K562 (cell line): ENCODE results near the gene KIF5C. TPM values are rescaled to one million over a fixed set of nuclear protein-coding genes. Genes with fewer than 3 reads are reported as not detected.

Source experiments
- ESRRA ChIP-seq: fragments of 450-650 bp; IDR thresholded peaks from 2 replicates; pipeline ENCODE4 v1.6.1; 2014; ENCODE audit warnings: low read depth, mild to moderate bottlenecking, moderate library complexity, borderline replicate concordance
- HSF4 ChIP-seq: fragments of 250-450 bp; sonication (Bioruptor Pico); IDR thresholded peaks from 2 replicates; pipeline ENCODE4 v2.1.2; 2022; ENCODE audit warnings: mild to moderate bottlenecking, moderate library complexity, borderline replicate concordance
- KDM1A ChIP-seq, 2 experiments: fragments of 450-650 bp; IDR thresholded peaks; 2 replicates each; pipeline ENCODE4 v1.6.1; 2016; ENCODE audit warnings: mild to moderate bottlenecking in 2 of 2
- KDM2B ChIP-seq: fragments of 250-450 bp; sonication (Bioruptor Pico); IDR thresholded peaks from 2 replicates; pipeline ENCODE4 v1.8.0; 2021; ENCODE audit warnings: mild to moderate bottlenecking, moderate library complexity
- KDM4B ChIP-seq, 2 experiments: fragments of 450-650 bp in 1 of 2; sonication (generic) in 1 of 2; IDR thresholded peaks; 2 replicates each; pipeline ENCODE4 v1.6.1; 2016 to 2017; ENCODE audit warnings: borderline replicate concordance in 2 of 2, antibody characterized with exemption in 1 of 2, low read depth in 1 of 2, mild to moderate bottlenecking in 1 of 2
- MCM7 ChIP-seq, 2 experiments: fragments of 450-650 bp; IDR thresholded peaks; 2 replicates each; pipeline ENCODE4 v1.6.1; 2016 to 2018
- MEIS2 ChIP-seq: fragments of 450-650 bp; IDR thresholded peaks from 2 replicates; pipeline ENCODE4 v1.6.1; 2014; ENCODE audit warnings: mild to moderate bottlenecking; ENCODE audit not compliant: partially characterized antibody
- NR1H2 ChIP-seq: sonication (generic); formaldehyde crosslinking; IDR thresholded peaks from 2 replicates; pipeline ENCODE4 v1.4.0; 2020; ENCODE audit warnings: mild to moderate bottlenecking, missing genetic modification reagents
- NR2C1 ChIP-seq, 2 experiments: fragments of 450-650 bp; IDR thresholded peaks; 2 replicates each; pipeline ENCODE4 v1.6.1; 2017; ENCODE audit warnings: mild to moderate bottlenecking in 2 of 2, antibody characterized with exemption in 1 of 2, inconsistent platforms in 1 of 2, missing compliant biosample characterization in 1 of 2, missing genetic modification characterization in 1 of 2
- SRSF7 ChIP-seq: fragments of 200-400 bp; formaldehyde crosslinking; optimal IDR thresholded peaks from 2 replicates; pipeline ENCODE3; 2017; ENCODE audit warnings: mild to moderate bottlenecking, low read depth, low read length
- TAL1 ChIP-seq: fragments of 450-650 bp; IDR thresholded peaks from 2 replicates; pipeline ENCODE4 v1.6.1; 2016; ENCODE audit warnings: mild to moderate bottlenecking
- ZFP30 ChIP-seq: fragments of 250-450 bp; sonication (Bioruptor Pico); IDR thresholded peaks from 2 replicates; pipeline ENCODE4 v1.8.0; 2022; ENCODE audit warnings: moderate library complexity, mild to moderate bottlenecking, inconsistent platforms, borderline replicate concordance
- ZNF77 ChIP-seq: fragments of 250-450 bp; sonication (Bioruptor Pico); IDR thresholded peaks from 2 replicates; pipeline ENCODE4 v1.5.0; 2020
- polyA plus RNA-seq, 8 experiments: library from polyadenylated mRNA; depleted of rRNA in 4 of 8; stranded (reverse) in 5 of 8; unstranded in 3 of 8; fragments of >200 nt; fragmentation: Nextera tagmentation in 2 of 8; fragmentation: Illumina TruSeq in 1 of 8; extraction: Ambion mirVana in 2 of 8; extraction: Trizol in 1 of 8; gene quantifications; 2 replicates each; pipeline versions ENCODE4 v1.2.1 to v1.2.3, GENCODE V29; 2011 to 2014; ENCODE audit warnings: inconsistent platforms in 1 of 8, missing spikeins in 1 of 8
- total RNA-seq, 7 experiments: library from RNA; depleted of rRNA in 6 of 7; stranded (reverse); fragments of >200 nt in 6 of 7; fragmentation: Illumina TruSeq in 2 of 7; extraction: Trizol in 2 of 7; gene quantifications; 2 replicates each; pipeline versions ENCODE4 v1.2.1 to v1.2.3, GENCODE V29; 2011 to 2021; ENCODE audit warnings: low replicate concordance in 1 of 7
- TF ChIP-seq, protein P1 (sequence below): fragments of 200-800 bp; sonication (Bioruptor generic); IDR thresholded peaks from 2 replicates; pipeline ENCODE4 v1.6.1; 2017; ENCODE audit warnings: missing genetic modification characterization, missing compliant biosample characterization
- TF ChIP-seq, protein P2 (sequence below): fragments of 450-650 bp; formaldehyde crosslinking; IDR thresholded peaks from 2 replicates; pipeline ENCODE4 v1.4.0; 2020; ENCODE audit warnings: mild to moderate bottlenecking, moderate library complexity
- TF ChIP-seq, protein P3 (sequence below): sonication (generic); formaldehyde crosslinking; IDR thresholded peaks from 2 replicates; pipeline ENCODE4 v1.8.0; 2022; ENCODE audit warnings: mild to moderate bottlenecking, missing genetic modification reagents
- TF ChIP-seq, protein P4 (sequence below), 2 experiments: fragments of 450-650 bp in 1 of 2; sonication (generic) in 1 of 2; formaldehyde crosslinking; conservative IDR thresholded peaks; 2 replicates each; pipeline versions ENCODE4 v1.4.0 to v1.8.1; 2020 to 2022; ENCODE audit warnings: mild to moderate bottlenecking in 1 of 2, missing genetic modification reagents in 1 of 2
- TF ChIP-seq, protein P5 (sequence below), 2 experiments: fragments of 450-650 bp in 1 of 2; sonication (generic) in 1 of 2; formaldehyde crosslinking in 1 of 2; IDR thresholded peaks in 1 of 2; conservative IDR thresholded peaks in 1 of 2; 2 replicates each; pipeline versions ENCODE4 v1.6.1 to v1.8.1; 2016 to 2023; ENCODE audit warnings: mild to moderate bottlenecking in 2 of 2, moderate library complexity in 2 of 2, inconsistent platforms in 1 of 2, missing genetic modification reagents in 1 of 2

Gene KIF5C
- total and polyA plus RNA-seq, 9 of the 15 experiments (the other 6 are each of a cell fraction or from before 2014, with no cell fraction given): 0.01 to 0.09 (median 0.01) TPM; not detected in 6

DNA sequence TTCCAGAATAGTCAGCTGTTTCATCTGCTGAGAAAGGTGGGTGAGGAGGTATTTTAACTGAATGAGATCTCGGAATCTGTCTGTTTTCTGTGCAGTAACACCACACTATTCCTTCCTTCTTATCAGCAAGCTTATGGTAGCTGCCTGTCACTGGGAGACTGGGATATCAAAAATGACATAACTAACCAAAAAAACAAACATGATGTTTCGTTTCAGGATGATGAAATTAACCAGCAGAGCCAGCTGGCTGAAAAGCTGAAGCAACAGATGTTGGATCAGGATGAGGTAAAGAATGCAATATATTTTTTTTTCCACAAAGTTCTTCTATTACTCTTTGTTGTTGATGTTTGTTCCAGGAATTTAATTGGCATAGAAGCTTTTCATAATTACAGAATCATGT is 103.7 kb downstream of the KIF5C start (continued):
- TF ChIP-seq ZFP30 (CRISPR knock-in tag): no peak
- TF ChIP-seq, protein P1, sequence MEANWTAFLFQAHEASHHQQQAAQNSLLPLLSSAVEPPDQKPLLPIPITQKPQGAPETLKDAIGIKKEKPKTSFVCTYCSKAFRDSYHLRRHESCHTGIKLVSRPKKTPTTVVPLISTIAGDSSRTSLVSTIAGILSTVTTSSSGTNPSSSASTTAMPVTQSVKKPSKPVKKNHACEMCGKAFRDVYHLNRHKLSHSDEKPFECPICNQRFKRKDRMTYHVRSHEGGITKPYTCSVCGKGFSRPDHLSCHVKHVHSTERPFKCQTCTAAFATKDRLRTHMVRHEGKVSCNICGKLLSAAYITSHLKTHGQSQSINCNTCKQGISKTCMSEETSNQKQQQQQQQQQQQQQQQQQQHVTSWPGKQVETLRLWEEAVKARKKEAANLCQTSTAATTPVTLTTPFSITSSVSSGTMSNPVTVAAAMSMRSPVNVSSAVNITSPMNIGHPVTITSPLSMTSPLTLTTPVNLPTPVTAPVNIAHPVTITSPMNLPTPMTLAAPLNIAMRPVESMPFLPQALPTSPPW: no peak
- peak; percentile 14 for TF ChIP-seq MEIS2
- TF ChIP-seq NR2C1 (IDR thresholded peaks at IDR 0.05): no peak
- no peak for TF ChIP-seq NR2C1 (tag; IDR thresholded peaks at IDR 0.05)
- TF ChIP-seq, protein P2, sequence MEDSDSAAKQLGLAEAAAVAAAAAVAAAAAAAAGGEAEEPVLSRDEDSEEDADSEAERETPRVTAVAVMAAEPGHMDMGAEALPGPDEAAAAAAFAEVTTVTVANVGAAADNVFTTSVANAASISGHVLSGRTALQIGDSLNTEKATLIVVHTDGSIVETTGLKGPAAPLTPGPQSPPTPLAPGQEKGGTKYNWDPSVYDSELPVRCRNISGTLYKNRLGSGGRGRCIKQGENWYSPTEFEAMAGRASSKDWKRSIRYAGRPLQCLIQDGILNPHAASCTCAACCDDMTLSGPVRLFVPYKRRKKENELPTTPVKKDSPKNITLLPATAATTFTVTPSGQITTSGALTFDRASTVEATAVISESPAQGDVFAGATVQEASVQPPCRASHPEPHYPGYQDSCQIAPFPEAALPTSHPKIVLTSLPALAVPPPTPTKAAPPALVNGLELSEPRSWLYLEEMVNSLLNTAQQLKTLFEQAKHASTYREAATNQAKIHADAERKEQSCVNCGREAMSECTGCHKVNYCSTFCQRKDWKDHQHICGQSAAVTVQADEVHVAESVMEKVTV (CRISPR knock-in tag): 0 out of 2 replicates have a peak, but pooled peaks have one; percentile 9
- no peak for TF ChIP-seq KDM1A (IDR thresholded peaks at IDR 0.05)
- TF ChIP-seq, protein P3, sequence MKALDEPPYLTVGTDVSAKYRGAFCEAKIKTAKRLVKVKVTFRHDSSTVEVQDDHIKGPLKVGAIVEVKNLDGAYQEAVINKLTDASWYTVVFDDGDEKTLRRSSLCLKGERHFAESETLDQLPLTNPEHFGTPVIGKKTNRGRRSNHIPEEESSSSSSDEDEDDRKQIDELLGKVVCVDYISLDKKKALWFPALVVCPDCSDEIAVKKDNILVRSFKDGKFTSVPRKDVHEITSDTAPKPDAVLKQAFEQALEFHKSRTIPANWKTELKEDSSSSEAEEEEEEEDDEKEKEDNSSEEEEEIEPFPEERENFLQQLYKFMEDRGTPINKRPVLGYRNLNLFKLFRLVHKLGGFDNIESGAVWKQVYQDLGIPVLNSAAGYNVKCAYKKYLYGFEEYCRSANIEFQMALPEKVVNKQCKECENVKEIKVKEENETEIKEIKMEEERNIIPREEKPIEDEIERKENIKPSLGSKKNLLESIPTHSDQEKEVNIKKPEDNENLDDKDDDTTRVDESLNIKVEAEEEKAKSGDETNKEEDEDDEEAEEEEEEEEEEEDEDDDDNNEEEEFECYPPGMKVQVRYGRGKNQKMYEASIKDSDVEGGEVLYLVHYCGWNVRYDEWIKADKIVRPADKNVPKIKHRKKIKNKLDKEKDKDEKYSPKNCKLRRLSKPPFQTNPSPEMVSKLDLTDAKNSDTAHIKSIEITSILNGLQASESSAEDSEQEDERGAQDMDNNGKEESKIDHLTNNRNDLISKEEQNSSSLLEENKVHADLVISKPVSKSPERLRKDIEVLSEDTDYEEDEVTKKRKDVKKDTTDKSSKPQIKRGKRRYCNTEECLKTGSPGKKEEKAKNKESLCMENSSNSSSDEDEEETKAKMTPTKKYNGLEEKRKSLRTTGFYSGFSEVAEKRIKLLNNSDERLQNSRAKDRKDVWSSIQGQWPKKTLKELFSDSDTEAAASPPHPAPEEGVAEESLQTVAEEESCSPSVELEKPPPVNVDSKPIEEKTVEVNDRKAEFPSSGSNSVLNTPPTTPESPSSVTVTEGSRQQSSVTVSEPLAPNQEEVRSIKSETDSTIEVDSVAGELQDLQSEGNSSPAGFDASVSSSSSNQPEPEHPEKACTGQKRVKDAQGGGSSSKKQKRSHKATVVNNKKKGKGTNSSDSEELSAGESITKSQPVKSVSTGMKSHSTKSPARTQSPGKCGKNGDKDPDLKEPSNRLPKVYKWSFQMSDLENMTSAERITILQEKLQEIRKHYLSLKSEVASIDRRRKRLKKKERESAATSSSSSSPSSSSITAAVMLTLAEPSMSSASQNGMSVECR (CRISPR knock-in tag): no peak
- no peak for TF ChIP-seq NR1H2 (CRISPR knock-in tag)
- no peak for TF ChIP-seq ZNF77 (CRISPR knock-in tag)
- TF ChIP-seq KDM4B (IDR thresholded peaks at IDR 0.05; ENCODE audit: borderline replicate concordance in 2 of 2, low read depth in 1 of 2): no peak
- no peak for TF ChIP-seq SRSF7
- TF ChIP-seq, protein P4, sequence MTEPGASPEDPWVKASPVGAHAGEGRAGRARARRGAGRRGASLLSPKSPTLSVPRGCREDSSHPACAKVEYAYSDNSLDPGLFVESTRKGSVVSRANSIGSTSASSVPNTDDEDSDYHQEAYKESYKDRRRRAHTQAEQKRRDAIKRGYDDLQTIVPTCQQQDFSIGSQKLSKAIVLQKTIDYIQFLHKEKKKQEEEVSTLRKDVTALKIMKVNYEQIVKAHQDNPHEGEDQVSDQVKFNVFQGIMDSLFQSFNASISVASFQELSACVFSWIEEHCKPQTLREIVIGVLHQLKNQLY (CRISPR knock-in tag; conservative IDR thresholded peaks at IDR 0.05): no peak
- no peak for TF ChIP-seq KDM2B (CRISPR knock-in tag)
- TF ChIP-seq MCM7 (IDR thresholded peaks at IDR 0.05): no peak
- peak; percentile 24; the same call in 1 of the 2 replicates for TF ChIP-seq TAL1
- TF ChIP-seq, protein P5, sequence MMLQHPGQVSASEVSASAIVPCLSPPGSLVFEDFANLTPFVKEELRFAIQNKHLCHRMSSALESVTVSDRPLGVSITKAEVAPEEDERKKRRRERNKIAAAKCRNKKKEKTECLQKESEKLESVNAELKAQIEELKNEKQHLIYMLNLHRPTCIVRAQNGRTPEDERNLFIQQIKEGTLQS (IDR thresholded peaks at IDR 0.05): peak; percentile 33; the same call in 1 of the 2 replicates
- TF ChIP-seq, protein P5 (CRISPR knock-in tag; conservative IDR thresholded peaks at IDR 0.05): no peak
- no peak for TF ChIP-seq HSF4 (CRISPR knock-in tag)
- TF ChIP-seq ESRRA: no peak
